Glomerular visceral epithelial cell (primary cell): ENCODE data around the gene FMNL3.

Experiments
- DNase-seq: peaks from one replicate; pipeline ENCODE4 v3.0.0-alpha.2; 2016; ENCODE audit errors: extremely low spot score

FMNL3 gene

GRCh38 chr12:49604856-49605255 lies 102.3 kb downstream of the FMNL3 start:
- no peak for DNase-seq

- DNase-seq, result no peak
These were observed 103.5 kb downstream of the FMNL3 start for GRCh38 chr12:49603721-49604120.

- DNase-seq, result no peak
These were observed 107.2 kb downstream of the FMNL3 start for GRCh38 chr12:49599961-49600360.

DNA sequence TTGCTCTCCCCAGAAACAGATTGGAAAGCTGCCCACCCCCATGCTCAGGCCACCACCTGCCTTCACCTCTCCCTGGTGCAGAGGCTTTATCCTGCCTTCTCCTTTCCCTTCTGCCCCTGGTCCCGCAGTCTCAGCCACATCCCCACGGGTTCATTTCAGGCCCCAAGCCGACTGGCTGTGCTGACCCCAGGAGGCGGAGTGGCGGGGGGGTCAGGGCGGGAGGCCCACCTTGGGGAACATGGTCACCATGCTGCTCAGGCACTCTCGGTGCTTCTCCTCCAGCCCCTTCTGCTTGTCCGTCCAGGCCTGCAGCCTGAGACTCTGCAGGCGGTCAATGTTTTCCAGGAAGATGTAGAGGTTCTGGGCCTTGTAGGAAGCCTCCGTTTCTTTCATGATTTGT lies 108.7 kb downstream of the FMNL3 start:
- no peak for DNase-seq

GRCh38 chr12:49588721-49589516 lies 118.3 kb downstream of the FMNL3 start:
- no peak for DNase-seq

GRCh38 chr12:49588281-49588680 lies 118.9 kb downstream of the FMNL3 start:
- no peak for DNase-seq

GRCh38 chr12:49587174-49587908 lies 119.9 kb downstream of the FMNL3 start:
- no peak for DNase-seq
